Ishikawa (cell line): ENCODE results near the gene ALDH3A1.

Source experiments
- EP300 ChIP-seq: IDR thresholded peaks from 2 replicates; pipeline ENCODE4 v1.6.1; 2012; ENCODE audit warnings: borderline replicate concordance
- RAD21 ChIP-seq: IDR thresholded peaks from 2 replicates; pipeline ENCODE4 v1.6.1; 2012; ENCODE audit warnings: low read depth
- TCF12 ChIP-seq: IDR thresholded peaks from 2 replicates; pipeline ENCODE4 v1.6.1; 2012; ENCODE audit warnings: low read depth
- TF ChIP-seq, protein P1 (sequence below): IDR thresholded peaks from 2 replicates; pipeline ENCODE4 v1.6.1; 2012; ENCODE audit warnings: low read depth, mild to moderate bottlenecking

GRCh38 chr17:19748807-19749193 is 702 bp upstream of the ALDH3A1 start:
- no peak for TF ChIP-seq RAD21
- TF ChIP-seq EP300: peak; percentile 60; the same call in 1 of the 2 replicates
- no peak; the same call in none of the 2 replicates for TF ChIP-seq TCF12
- TF ChIP-seq, protein P1, sequence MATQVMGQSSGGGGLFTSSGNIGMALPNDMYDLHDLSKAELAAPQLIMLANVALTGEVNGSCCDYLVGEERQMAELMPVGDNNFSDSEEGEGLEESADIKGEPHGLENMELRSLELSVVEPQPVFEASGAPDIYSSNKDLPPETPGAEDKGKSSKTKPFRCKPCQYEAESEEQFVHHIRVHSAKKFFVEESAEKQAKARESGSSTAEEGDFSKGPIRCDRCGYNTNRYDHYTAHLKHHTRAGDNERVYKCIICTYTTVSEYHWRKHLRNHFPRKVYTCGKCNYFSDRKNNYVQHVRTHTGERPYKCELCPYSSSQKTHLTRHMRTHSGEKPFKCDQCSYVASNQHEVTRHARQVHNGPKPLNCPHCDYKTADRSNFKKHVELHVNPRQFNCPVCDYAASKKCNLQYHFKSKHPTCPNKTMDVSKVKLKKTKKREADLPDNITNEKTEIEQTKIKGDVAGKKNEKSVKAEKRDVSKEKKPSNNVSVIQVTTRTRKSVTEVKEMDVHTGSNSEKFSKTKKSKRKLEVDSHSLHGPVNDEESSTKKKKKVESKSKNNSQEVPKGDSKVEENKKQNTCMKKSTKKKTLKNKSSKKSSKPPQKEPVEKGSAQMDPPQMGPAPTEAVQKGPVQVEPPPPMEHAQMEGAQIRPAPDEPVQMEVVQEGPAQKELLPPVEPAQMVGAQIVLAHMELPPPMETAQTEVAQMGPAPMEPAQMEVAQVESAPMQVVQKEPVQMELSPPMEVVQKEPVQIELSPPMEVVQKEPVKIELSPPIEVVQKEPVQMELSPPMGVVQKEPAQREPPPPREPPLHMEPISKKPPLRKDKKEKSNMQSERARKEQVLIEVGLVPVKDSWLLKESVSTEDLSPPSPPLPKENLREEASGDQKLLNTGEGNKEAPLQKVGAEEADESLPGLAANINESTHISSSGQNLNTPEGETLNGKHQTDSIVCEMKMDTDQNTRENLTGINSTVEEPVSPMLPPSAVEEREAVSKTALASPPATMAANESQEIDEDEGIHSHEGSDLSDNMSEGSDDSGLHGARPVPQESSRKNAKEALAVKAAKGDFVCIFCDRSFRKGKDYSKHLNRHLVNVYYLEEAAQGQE: no peak
